ENCODE data around the gene CHCHD5. TPM values are rescaled to one million over a fixed set of nuclear protein-coding genes. Genes with fewer than 3 reads are reported as not detected.

CHCHD5 gene
- total and polyA plus RNA-seq, 10 of the 15 experiments (the other 5 are each of a cell fraction or from before 2014, with no cell fraction given), result 16.4 to 118 (median 45.2) TPM

DNA sequence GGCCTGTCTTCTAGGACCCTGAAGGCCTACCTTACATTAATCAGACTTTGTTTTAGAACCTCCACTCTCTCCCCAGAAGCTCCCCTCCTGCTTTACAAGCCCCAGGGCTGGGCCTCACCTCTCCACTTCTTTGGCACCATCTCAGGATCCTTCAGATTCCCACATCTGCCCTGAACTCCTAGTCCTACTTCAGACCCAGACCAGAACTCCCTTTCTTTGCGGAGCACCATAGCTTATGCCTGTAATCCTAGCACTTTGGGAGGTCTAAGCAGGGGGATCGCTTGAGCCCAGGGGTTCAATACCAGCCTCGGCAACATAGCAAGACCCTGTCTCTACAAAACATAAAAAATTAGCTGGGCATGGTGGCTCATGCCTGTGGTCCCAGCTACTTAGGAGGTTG is 991 bp downstream of the CHCHD5 start:
- FAIRE-seq (no peak), DNase-seq (ENCODE audit: low read depth, low spot score) (no peak), ATAC-seq (no peak)
- H2AFZ ChIP-seq (ENCODE audit: control insufficient read depth, low read depth, low read length), result peak overlapping the region; percentile 99
- H3K4me2 ChIP-seq (ENCODE audit: control insufficient read depth, insufficient read depth), result peak overlapping the region; percentile 98
- H3K9ac ChIP-seq (ENCODE audit: control insufficient read depth, insufficient read depth, low read length), result peak overlapping the region; percentile 92
- CTCF ChIA-PET, result interaction anchor here (1.0 to 4.6 kb wide), 8 partner anchors 11 to 326 kb away, joined by 3 to 40 read pairs (median 4); partner anchors contain the start of gene SLC20A1
- H3K9me3 ChIP-seq (replicated peaks; ENCODE audit: control insufficient read depth, insufficient read depth, low read length), result no peaks in the 10 kb centered on the region
- H3K79me2 ChIP-seq (ENCODE audit: control insufficient read depth, insufficient read depth, low read length), result peaks cover 11% of the 10 kb centered on the region
- RAD21 ChIA-PET (ENCODE audit: unreplicated experiment), result interaction anchor here (1.2 to 4.3 kb wide), 6 partner anchors 15 to 329 kb away, joined by 3 to 28 read pairs (median 6); partner anchors contain the start of gene ZC3H8
- H3K4me1 ChIP-seq (ENCODE audit: control insufficient read depth, insufficient read depth, low read length), result peaks cover 20% of the 10 kb centered on the region
- intact Hi-C loops (cut with micrococcal nuclease; ENCODE audit: unreplicated experiment), result no loop called here
- peak overlapping the region; percentile 89 for H3K4me3 ChIP-seq
- H4K20me1 ChIP-seq (ENCODE audit: control insufficient read depth, insufficient read depth), result no peaks in the 10 kb centered on the region
- peaks cover 0 to 4% of the 10 kb centered on the region in 2 experiments; a peak in 1 of 4 replicates for H3K36me3 ChIP-seq (ENCODE audit: control insufficient read depth in 2 of 2, insufficient read depth in 2 of 2, low read length in 1 of 2)
- H3K27me3 ChIP-seq (replicated peaks in 1 of 2; ENCODE audit: control insufficient read depth in 2 of 2, insufficient read depth in 2 of 2, low read length in 1 of 2), result no peaks in the 10 kb centered on the region
- in situ Hi-C loops (cut with MboI), result no loop called here
- BruUV-seq (replicated peaks), result no TSS peak
- POLR2A ChIA-PET, result interaction anchor here (1.1 to 2.5 kb wide), 5 partner anchors 46 to 530 kb away, joined by 3 to 12 read pairs (median 5); partner anchors contain the start of gene TMEM87B
- SMC1A ChIA-PET (ENCODE audit: uncharacterized antibody, unreplicated experiment), result interaction anchor here (0.8 to 4.3 kb wide), 5 partner anchors 14 to 356 kb away, joined by 3 to 18 read pairs (median 7); no protein-coding TSS in a partner anchor
- 98% methylated on average over 3 of the region's 3 CpGs for WGBS (ENCODE audit: insufficient coverage, insufficient replicate concordance, low lambda C conversion rate, missing lambda C conversion rate)
- peak overlapping the region; percentile 95 for H3K27ac ChIP-seq (ENCODE audit: control insufficient read depth, insufficient read depth)
- TF ChIP-seq CREM (IDR thresholded peaks at IDR 0.05; ENCODE audit: low read depth) (no peak), SMAD1 (IDR thresholded peaks at IDR 0.05; ENCODE audit: low read depth, partially characterized antibody) (no peak), RBBP5 (conservative IDR thresholded peaks at IDR 0.05) (no peak), RAD21 (IDR thresholded peaks at IDR 0.05; ENCODE audit: insufficient read depth, low read depth, low read length) (no peak), POLR2AphosphoS5 (IDR thresholded peaks at IDR 0.05; ENCODE audit: low read length) (no peak), ZNF592 (IDR thresholded peaks at IDR 0.05) (no peak), ZZZ3 (IDR thresholded peaks at IDR 0.05; ENCODE audit: control insufficient read depth, insufficient read length, low read depth) (no peak), ZNF217 (IDR thresholded peaks at IDR 0.05) (no peak), RUNX3 (IDR thresholded peaks at IDR 0.05; ENCODE audit: low read length) (no peak), ZBTB4 (CRISPR knock-in tag; IDR thresholded peaks at IDR 0.05) (no peak), BCL11A (IDR thresholded peaks at IDR 0.05; ENCODE audit: low read depth, low read length) (no peak), PML (IDR thresholded peaks at IDR 0.05; ENCODE audit: low read length) (no peak), ETV6 (conservative IDR thresholded peaks at IDR 0.05 in 1 of 2, IDR thresholded peaks at IDR 0.05 in 1 of 2; ENCODE audit: borderline replicate concordance in 1 of 2, low read depth in 1 of 2) (no peak)
- TF ChIP-seq, protein P1, sequence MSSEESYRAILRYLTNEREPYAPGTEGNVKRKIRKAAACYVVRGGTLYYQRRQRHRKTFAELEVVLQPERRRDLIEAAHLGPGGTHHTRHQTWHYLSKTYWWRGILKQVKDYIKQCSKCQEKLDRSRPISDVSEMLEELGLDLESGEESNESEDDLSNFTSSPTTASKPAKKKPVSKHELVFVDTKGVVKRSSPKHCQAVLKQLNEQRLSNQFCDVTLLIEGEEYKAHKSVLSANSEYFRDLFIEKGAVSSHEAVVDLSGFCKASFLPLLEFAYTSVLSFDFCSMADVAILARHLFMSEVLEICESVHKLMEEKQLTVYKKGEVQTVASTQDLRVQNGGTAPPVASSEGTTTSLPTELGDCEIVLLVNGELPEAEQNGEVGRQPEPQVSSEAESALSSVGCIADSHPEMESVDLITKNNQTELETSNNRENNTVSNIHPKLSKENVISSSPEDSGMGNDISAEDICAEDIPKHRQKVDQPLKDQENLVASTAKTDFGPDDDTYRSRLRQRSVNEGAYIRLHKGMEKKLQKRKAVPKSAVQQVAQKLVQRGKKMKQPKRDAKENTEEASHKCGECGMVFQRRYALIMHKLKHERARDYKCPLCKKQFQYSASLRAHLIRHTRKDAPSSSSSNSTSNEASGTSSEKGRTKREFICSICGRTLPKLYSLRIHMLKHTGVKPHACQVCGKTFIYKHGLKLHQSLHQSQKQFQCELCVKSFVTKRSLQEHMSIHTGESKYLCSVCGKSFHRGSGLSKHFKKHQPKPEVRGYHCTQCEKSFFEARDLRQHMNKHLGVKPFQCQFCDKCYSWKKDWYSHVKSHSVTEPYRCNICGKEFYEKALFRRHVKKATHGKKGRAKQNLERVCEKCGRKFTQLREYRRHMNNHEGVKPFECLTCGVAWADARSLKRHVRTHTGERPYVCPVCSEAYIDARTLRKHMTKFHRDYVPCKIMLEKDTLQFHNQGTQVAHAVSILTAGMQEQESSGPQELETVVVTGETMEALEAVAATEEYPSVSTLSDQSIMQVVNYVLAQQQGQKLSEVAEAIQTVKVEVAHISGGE (CRISPR knock-in tag; IDR thresholded peaks at IDR 0.05), result no peak
